Activated CD4-positive, alpha-beta T cell treated with anti-CD3 and anti-CD28 coated beads for 48 hours (primary cell): ENCODE results near the gene SLC9B1.

Experiments used
- DNase-seq: peaks from one replicate; pipeline ENCODE4 v3.0.0-alpha.2; 2020

The SLC9B1 gene

DNA sequence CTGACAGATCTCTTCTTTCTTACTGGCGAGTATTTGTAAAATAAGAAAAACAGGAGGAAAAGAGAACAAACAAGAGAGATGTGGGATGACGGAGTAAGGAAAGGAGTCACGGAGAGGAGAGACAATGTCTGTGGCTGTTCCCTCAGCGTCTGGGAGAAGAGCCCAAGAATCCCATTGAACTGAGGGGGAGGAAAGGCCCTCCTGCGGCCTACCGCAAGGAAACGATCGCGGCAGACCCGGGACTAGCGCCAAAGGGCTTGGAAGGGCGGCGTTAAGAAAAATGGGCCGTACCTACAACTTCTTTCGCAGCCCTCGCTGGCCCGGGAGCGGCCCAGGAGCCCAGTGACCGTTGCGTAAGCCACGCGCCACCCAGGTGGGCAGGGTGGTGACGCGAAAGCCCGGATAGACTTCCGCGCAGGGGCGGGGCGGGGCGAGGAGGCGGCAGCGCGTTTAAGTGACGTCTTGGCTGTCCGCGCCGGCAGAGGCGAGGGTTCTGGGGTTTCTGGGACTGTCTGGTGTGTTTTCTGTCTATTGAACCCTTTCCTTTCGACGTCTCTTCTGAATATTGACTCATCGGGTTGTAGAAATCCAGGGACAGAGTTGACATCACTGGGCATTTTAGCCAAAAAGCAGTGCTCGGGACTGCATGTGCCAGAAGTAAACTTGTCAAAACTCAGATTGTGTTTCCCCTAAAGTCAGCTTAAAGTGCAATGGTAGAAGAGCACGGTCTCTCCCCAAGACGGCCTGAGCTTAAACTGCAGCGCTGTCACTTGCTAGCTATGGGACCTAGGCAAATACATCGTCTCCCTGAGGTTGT lies at the start of gene SLC9B1:
SLC9B1 (minus strand) TSS at position 398 of the 817 bp plus-strand sequence. CDS start 27,994 bp downstream, outside the sequence.
- DNase-seq, result peak; percentile 96

DNA sequence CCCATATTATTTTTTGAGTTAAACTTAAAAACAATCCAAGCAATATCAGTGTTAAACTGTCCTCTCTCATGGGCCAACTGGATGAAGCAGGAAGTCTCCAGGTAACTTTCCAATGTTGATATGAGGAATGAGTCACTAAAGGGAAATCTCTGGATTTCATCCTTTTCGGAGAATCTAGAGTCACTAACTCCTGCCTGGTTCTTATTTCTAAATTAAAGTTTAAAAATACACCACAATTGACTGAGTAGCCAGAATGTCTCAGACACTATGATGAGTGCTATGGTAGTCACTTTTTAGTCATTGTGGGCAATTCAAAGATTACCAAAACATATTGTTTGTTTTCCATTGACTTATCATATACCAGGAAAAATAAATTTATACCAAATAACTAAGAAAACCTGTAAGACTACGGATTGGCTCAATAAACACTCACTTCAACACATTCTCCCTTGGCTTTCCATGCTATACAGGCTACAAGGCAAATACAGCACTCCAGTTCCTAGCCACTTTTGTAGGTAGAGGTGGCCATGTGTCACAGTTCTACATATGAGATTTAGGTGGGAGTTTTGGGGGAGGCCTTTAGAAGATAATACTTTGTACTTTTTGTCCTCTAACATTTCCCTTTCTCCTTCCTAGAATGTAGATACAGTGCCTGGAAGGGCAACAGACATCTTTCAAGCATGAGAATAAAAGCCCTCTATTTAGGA lies 48.5 kb upstream of the SLC9B1 start:
- DNase-seq, result no peak

GRCh38 chr4:103060453-103061148 lies 41.1 kb upstream of the SLC9B1 start:
- no peak for DNase-seq

DNA sequence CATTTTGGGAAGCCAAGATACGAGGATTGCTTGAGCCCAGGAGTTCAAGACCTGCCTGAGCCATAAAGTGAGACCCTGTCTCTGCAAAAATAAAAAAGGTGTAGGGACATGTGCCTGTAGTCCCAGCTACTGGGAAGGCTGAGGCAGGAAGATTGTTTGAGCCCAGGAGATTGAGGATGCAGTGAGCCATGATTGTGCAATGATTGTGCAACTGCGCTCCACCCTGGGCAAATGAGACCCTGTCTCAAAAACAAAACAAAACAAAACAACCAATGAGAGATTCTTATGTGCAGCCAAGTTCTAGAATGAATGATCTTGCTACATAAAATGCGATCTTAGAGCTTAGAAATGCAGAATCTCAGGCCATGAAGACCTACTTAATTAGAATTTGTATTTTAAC lies 34.5 kb upstream of the SLC9B1 start:
- DNase-seq, result no peak

GRCh38 chr4:103052779-103053178 lies 33.3 kb upstream of the SLC9B1 start:
- no peak for DNase-seq

DNA sequence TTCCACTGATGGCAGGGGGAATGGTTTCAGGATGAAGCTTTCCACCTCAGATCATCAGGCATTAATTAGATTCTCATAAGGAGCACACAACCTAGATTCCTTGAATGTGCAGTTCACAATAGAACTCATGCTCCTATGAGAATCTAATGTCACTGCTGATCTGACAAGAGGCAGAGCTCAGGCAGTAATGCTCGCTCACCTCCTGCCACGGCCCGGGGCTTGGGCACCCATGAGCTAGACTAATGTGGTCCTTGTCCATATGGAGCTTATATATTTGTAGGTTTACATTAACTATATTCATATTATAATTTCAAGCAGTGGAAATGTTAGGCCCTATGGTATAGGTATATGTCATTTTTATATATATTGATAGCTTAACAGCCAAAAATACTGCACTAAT lies 32.6 kb upstream of the SLC9B1 start:
- no peak for DNase-seq

- DNase-seq, result no peak
Measured at GRCh38 chr4:103050736-103051436, 31.4 kb upstream of the SLC9B1 start.

GRCh38 chr4:103046416-103047290 lies 27.1 kb upstream of the SLC9B1 start:
- peak; percentile 34 for DNase-seq

DNA sequence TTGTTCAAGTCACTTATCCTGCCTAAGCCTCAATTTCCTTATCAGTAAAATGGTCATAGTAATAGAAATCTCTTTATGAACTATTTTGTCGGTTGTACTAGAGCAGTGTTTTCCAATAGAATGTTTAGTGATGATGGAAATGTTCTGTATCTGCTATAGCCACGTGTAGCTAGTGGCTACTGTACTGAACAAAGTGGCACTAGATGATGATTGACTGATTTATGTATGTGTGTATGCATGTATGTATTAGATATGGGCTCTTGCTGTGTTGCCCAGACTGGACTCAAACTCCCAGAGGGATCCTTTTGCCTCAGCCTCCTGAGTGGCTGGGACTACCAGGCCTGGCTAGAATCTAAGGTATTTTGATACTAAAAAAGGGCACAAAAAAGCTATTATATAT lies 24.7 kb upstream of the SLC9B1 start:
- no peak for DNase-seq

DNA sequence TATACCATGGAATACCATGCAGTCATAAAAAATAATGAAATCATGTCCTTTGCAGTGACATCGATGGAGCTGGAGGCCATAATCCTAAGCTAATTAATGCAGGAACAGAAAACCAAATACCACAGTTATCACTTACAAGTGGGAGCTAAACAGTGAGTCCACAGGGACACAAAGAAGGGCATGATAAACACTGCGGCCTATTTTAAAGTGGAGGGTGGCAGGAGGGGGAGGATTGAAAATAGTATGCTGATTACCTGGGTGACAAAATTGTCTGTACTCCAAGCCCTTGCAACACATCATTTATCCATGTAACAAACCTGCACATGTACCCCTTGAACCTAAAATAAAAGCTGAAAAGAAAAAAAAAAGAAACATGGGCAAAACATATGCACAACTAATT lies 16.7 kb upstream of the SLC9B1 start:
- DNase-seq, result no peak

DNA sequence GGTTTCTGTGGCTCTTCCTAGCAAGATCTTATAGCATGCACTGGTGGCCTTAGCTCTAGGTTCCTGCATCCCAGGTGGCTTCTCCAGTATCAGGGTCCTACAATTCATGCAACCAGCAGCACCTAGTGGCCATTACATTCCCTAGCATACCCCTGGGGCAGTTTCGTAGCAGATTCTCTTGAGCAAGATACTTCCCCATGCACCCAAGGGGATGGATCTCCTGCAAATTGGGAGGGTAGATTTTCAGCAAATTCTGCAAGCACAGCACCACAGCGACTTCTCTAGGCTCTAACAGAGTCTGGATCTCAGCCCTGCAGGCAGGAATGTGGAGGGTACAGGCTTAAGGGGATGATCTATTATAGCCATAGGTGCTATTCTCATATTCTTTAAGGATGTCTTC lies 13.1 kb upstream of the SLC9B1 start:
- no peak for DNase-seq

- no peak for DNase-seq
Measured at GRCh38 chr4:103030791-103031190, 11.3 kb upstream of the SLC9B1 start.

- no peak for DNase-seq
Measured at GRCh38 chr4:103029300-103029699, 9.8 kb upstream of the SLC9B1 start.

DNA sequence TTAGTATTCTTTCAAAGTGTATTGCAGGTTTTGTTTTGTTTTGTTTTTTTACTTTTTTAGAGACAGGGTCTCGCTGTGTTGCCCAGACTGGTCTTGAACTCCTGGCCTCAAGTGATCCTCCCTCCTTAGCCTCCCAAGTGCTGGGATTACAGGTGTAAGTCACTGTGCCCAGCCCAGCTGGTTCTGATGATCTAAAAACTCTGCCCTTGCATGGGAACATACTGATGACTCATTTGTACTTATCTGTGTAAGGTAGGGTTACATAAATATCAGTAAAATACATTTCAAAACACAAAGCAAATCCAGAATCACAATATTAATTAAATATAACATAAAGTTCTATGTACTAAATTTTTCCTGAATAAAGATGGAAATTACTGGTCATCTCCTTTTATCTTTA lies 7.4 kb upstream of the SLC9B1 start:
- no peak for DNase-seq

- DNase-seq, result no peak
Measured at GRCh38 chr4:103024996-103025395, 5.5 kb upstream of the SLC9B1 start.

DNA sequence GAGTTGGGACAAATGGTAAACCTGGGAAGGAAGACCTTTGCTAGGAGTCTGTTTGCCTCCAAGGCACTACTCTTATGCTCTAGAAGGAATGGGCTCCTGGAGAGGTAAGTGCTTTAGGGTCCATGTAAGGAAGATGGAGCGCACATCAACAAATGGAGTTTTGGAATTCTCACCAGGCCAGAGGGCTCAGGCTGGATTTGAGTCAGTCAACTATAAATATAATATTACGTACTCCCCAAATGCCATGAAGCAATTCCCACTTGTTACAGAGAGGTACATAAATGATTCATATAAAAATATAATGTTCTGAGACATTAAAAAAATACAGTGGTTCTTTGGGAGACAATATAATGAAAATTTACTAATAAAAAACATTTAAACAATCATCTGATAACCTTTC lies 1.6 kb upstream of the SLC9B1 start:
- DNase-seq, result no peak

- DNase-seq, result no peak
Measured at GRCh38 chr4:103018391-103019307, 856 bp downstream of the SLC9B1 start.

- no peak for DNase-seq
Measured at GRCh38 chr4:103012551-103012950, 7.0 kb downstream of the SLC9B1 start.

GRCh38 chr4:103012060-103012459 lies 7.4 kb downstream of the SLC9B1 start:
- DNase-seq, result no peak

GRCh38 chr4:103011378-103012025 lies 8.0 kb downstream of the SLC9B1 start:
- DNase-seq, result no peak
